NT2/D1 (cell line): ENCODE measurements around the gene SHISAL1.

Source experiments
- SUZ12 ChIP-seq: IDR thresholded peaks from 2 replicates; pipeline ENCODE4 v1.6.1; 2011; ENCODE audit not compliant: insufficient read length, insufficient read depth; ENCODE audit errors: extremely low read depth
- YY1 ChIP-seq: IDR thresholded peaks from 2 replicates; pipeline ENCODE4 v1.6.1; 2011; ENCODE audit not compliant: insufficient read length, insufficient read depth
- ZNF274 ChIP-seq: IDR thresholded peaks from 2 replicates; pipeline ENCODE4 v1.6.1; 2011; ENCODE audit warnings: mild to moderate bottlenecking, low read depth, low read length

GRCh38 chr22:44301039-44301438 lies 11.7 kb downstream of the SHISAL1 start:
- TF ChIP-seq ZNF274 (no peak), SUZ12 (no peak), YY1 (no peak)
